Stimulated activated CD8-positive, alpha-beta memory T cell treated with anti-CD3 and anti-CD28 coated beads, Interleukin-15, amount 100 ng/mL, for 48 hours (primary cell): ENCODE measurements around the gene PLA2G12A.

Experiments used
- DNase-seq, 2 donors: peaks; one replicate each; pipeline ENCODE4 v3.0.0-alpha.2; 2020; ENCODE audit warnings: low read depth in 2 of 2

PLA2G12A gene

GRCh38 chr4:109729718-109730618 is at the start of gene PLA2G12A:
PLA2G12A (minus strand) TSS chr4:109730070; CDS start chr4:109729809, 261 bp downstream.
- DNase-seq, result peak; percentile 50 to 53

DNA sequence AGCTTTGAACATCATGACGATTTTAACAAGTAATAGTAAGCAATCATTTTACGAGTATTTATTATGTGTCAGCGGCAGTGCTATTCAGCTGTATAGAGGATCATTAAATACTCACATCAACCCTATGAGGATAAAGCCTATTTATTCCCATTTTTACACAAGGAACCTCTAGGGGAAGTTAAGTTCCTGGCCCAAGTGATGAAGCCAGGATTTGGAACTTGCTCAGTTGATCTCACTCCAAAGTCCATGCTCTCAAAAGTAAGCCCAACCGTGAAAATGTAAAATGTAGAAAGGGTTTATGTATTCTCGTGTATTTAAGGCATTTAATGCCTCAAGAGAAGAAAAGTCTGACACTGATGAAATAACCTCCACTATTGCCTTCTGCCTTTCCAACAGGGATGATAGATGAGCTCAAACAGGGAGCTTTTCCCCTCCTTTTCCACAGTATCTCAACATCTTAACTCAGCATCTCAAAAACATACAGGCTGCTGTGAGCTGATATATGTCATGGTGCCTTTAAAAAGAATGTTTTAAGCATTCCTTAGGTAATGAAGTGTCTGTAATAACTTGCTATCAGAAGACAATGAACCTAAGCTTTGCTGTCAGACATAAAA is 35.0 kb upstream of the PLA2G12A start:
- DNase-seq, result no peak

DNA sequence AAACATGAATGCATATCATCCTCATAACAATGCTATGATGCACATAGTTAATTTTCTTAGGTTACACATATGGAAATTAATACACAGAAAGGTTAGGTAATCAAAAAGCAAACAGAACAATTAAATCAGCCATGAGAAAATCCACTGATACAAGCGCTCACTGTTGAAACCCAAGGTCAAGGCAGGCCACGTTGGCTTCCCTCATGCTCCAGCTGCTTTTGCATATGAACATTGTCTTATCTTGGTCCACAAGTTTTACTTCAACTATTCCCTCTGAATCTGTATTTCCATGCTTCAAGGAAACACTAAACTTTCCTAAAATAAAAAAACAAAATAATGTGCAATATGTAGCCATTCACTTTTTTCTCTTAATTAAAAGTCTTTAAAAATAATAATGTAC is 34.5 kb upstream of the PLA2G12A start:
- no peak for DNase-seq

DNA sequence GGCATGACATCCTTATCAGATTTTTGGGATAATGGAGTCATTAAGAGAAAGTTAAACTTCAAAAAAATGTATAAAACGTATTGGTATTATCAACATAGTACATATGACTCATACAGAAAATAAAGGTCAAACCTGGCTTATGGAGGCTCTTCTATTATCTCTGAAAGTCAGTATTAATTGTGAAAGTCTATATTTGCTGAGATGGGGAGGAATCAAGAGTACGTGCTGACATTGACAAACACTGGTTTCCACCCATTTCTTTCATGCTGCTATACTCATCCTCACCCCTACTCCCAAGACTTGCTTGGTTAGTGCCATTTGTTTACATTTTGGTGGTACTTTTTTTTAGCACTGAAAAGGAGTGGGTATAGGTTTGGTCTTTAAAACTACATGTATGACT is 30.8 kb upstream of the PLA2G12A start:
- no peak for DNase-seq

DNA sequence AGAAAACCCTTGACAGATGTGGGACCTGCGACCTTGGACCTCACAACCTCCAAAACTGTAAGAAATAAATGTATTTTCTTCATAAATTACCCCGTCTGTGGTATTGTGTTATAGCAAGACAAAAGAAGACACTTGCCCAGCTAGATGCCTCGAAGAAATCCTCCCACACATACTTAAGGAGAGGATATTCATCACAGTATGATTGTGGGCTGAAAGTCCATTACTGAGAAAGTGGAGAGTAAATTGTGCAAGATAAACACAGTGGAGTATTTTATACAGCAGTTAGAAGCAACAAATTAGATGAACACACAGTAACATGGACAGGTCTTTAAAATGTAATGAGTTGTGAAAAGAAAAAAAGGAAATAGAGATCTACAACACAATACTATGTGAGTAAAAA is 25.8 kb upstream of the PLA2G12A start:
- DNase-seq, result no peak

DNA sequence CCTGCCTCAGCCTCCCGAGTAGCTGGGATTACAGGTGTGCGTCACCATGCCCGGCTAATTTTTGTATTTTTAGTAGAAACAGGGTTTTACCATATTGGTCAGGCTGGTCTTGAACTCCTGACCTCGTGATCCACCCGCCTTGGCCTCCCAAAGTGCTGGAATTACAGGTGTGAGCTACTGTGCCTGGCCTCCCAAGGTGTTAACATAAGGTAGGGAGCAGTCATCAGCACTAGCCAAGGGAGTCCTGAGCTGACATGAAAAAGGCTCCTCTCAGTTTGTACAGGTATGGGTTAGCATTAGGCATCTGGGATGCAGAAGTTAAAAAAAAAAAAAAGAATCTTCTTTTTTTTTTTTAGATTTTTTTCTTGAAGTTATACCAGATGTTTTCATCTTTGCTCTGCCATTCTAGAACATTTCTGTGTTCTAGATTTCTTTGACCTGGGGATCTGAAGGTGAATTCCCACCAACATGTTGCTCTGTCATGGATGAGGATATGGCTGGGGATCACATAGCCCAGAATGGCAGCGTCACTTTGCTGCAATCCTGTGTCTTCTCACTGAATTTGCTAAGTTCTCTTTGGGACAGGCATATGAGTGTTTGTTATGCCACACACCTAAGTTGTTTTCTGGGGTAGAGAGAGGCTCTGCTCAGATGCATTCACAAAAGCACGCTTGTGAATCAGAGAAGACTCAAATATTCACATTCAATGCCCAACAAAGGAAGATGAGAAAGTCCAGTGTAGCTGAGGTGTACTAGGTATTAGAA is 24.4 kb upstream of the PLA2G12A start:
- no peak for DNase-seq

DNA sequence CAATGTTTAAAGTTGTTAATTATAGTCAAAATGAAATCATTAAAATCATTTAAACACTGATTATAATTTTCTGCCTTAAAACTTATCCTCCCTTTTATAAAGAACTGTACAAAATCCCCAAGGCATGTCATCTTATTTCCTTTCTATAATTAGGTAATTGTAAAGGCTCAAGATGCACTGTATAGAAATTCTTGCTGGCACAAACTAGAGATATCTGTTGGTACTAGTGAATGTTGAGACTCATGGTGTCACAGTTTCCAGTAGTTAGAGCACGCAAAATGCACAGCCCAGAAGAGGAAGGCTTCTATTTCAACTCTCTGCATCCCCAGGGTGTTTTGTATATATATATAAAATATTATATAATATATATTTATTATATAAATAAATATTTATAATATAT is 22.7 kb upstream of the PLA2G12A start:
- DNase-seq, result no peak

- no peak for DNase-seq
These were observed 22.0 kb upstream of the PLA2G12A start for GRCh38 chr4:109751852-109752251.

DNA sequence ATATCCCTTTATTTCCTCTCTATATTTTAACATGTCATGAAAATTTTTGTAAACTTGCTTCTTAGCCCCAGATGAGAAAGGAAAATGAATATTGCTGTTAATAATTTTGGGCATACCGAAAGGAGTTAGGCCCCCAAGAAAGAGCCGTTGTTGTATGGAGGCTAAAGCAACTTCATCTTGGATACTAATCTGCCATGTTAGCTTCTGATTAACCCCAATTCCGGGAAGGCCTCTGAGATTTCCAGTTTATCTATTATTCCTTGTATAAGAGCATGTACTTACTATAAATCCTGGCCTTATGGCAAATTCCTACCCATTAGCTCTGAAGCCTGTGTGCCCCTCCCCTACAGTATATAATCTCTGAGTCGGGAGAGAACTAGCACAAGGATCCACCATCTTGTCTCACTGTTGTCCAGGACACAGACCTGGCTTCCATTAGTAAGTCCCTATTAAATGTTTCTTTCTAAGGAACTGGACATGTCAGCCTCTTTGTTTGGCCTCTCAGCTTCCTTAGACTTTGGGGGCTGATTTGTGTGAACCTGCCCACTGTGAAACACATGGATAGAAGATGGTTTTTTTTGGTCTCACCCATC is 20.9 kb upstream of the PLA2G12A start:
- DNase-seq, result no peak

GRCh38 chr4:109749388-109750082 is 19.7 kb upstream of the PLA2G12A start:
- no peak for DNase-seq

DNA sequence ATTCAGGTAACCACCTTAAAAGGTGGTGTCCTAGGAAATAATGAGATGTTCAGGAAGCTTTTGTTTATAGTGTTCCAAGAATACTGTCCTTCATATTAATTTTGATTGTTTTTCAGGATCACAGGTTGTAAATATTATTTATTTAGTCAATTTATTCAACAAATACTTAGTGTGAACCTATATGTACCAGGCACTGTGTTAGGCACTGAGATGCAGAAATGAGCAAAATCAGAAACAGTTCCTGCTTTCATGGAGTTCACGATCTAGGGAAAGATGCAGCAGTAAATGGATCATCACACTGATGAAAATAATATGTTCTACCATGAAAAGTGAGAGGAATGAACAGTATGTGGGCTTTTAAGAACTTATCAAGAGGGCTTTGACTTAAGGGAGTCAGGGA is 18.2 kb upstream of the PLA2G12A start:
- DNase-seq, result no peak

DNA sequence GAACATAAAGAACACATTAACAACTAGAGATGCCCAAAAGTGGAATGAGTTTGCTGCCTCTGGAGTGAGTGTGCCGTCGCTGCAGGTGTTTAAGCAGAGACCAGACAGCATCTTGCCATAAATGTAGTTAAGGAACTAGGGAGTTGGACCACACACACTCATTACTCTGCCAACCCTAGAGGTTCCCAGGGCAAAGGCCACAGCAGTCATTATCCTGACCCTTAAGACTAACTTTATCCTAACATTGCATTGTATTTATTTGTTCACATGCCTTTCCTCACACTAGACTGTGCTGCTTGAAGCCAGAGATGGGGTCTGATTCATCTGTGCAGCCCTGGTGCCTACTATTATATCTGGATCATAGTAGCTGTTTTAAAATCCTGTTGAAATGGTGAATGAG is 16.9 kb upstream of the PLA2G12A start:
- DNase-seq, result no peak

- no peak for DNase-seq
These were observed 16.0 kb upstream of the PLA2G12A start for GRCh38 chr4:109745830-109746229.

- DNase-seq, result no peak
These were observed 9.7 kb upstream of the PLA2G12A start for GRCh38 chr4:109739547-109739946.

DNA sequence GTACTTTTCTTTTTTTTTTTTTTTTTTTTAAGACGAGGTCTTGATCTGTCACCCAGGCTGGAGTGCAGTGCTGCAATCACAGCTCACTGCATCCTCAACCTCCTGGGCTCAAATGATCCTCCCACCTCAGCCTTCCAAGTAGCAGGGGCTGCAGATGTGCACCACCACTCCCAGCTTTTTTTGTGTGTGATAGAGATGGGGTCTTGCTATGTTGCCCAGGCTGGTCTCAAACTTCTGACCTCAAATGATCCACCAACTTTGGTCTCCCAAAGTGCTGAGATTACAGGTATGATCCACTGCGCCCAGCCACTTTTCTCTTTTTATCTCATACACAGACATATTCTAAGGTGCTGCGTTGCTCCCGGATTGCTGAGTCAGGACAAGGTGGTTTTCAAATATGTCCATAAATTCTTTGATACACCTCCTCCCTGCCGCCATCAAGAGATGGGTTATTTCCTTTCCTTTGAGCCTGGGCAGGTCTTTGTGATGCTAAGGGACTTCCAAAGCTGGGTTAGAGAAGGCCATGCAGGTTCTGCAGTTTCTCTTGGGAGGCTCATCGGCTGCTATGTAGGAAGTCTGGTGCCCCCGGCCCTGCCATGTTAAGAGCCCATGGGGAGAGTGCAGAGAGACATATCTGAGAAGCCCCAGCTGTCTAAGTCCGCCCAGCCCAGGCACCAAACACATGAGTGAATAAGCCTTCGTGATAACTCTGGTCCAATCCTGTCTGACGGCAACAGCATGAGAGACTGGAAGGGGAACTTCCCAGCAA is 8.4 kb upstream of the PLA2G12A start:
- no peak for DNase-seq

DNA sequence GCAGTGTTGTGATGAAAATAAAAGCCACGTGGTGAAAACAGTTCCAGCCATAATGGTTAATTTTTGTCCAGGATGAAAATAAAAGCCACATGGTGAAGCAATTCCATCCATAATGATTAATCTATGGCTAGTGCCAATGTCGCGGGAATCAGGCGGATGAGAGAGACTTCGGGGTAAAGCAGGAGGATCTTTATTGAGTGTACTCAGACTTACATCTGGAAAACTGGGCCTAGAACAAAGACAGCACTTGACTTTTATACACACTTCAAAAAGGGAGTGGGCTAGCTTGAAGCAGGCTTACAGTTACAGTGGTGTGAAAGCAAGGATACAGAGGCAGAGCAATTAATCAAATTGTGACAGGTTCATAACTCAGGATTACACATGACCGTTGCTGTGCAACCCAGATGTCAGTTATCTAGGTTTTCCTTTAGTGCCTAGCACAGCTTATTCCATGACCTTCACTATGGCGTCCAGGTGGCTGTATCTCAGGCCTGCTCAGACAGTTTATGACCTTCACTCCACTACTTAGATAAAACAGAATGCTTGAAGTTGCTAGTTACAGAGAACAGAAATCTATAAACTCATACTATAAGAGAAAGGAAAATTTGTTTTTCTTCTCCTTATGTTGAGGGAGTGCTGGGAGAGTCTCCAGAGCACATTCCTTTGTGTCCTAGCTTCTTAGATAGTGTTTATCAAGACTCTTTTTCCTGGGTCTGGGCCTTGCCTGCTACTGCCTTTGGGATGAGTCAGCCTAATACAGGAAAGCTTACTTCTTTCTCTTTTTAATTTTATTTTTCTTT is 5.9 kb upstream of the PLA2G12A start:
- no peak for DNase-seq

- DNase-seq, result no peak
These were observed 3.9 kb upstream of the PLA2G12A start for GRCh38 chr4:109733728-109734127.

DNA sequence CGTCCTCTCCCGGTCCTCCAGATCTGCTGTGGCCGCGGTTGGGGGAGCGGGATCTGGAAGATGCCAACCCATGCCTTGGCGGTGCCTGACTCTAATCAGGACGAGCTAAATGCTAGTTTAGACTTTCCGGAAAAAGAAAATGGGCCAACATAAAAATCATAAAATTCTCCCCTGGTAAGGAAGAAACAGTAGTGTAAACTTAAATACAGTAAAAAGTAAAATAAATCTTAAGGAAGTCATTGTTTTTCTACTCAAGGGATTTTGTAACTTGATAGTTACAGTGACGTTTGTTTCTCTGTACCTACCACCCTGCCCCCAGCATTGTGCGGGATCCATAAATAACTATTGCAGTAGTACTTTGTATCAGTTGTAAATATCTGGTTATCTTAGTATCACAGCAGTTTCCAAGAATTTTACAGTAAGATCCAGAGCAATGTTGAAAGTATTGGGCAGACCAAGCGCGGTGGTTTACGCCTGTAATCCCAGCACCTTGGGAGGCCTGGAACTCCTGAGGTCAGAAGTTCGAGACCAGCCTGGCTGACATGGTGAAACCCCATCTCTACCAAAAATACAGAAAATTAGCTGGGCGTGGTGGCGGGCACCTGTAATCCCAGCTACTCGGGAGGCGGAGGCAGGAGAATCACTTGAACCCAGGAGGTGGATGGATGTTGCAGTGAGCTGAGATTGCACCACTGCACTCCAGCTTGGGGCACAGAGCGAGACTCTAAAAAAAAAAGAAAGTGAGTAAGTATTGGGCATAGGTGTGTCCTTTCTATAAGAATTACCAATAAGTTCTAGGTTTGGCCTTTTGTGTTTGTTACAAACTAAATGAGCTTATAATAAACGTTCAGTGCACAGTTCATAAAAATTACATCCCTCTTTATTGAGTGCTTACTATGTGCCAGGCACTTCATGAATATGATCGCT is 1.0 kb upstream of the PLA2G12A start:
- no peak for DNase-seq
